Stimulated activated naive CD8-positive, alpha-beta T cell treated with anti-CD3 and anti-CD28 coated beads, Interleukin-15, Interleukin-2, amounts not matched to agents 100 ng/mL and 50 ng/mL, for 24 hours (primary cell): ENCODE measurements around the gene HMG20A.

Source experiments
- H3K27ac Mint-ChIP-seq: one replicate; pipeline ENCODE4 v1.8.0; 2021; ENCODE audit warnings: mild to moderate bottlenecking, mixed read lengths
- H3K27me3 Mint-ChIP-seq: one replicate; pipeline ENCODE4 v1.8.0; 2021; ENCODE audit warnings: mixed read lengths
- H3K36me3 Mint-ChIP-seq: one replicate; pipeline ENCODE4 v1.8.0; 2021; ENCODE audit warnings: low read depth, mixed read lengths
- H3K4me1 Mint-ChIP-seq: one replicate; pipeline ENCODE4 v1.8.0; 2021; ENCODE audit warnings: low read depth, mixed read lengths
- H3K4me3 Mint-ChIP-seq: one replicate; pipeline ENCODE4 v1.8.0; 2021; ENCODE audit warnings: mild to moderate bottlenecking, mixed read lengths
- H3K9me3 Mint-ChIP-seq: one replicate; pipeline ENCODE4 v1.8.0; 2021; ENCODE audit warnings: mixed read lengths

The HMG20A gene

GRCh38 chr15:77516786-77517185 lies 96.1 kb downstream of the HMG20A start:
- Mint-ChIP-seq H3K27me3 (no peaks in the 10 kb centered on the region), H3K36me3 (no peaks in the 10 kb centered on the region), H3K27ac (no peak overlapping the region), H3K9me3 (no peaks in the 10 kb centered on the region), H3K4me1 (no peaks in the 10 kb centered on the region), H3K4me3 (no peak overlapping the region)

DNA sequence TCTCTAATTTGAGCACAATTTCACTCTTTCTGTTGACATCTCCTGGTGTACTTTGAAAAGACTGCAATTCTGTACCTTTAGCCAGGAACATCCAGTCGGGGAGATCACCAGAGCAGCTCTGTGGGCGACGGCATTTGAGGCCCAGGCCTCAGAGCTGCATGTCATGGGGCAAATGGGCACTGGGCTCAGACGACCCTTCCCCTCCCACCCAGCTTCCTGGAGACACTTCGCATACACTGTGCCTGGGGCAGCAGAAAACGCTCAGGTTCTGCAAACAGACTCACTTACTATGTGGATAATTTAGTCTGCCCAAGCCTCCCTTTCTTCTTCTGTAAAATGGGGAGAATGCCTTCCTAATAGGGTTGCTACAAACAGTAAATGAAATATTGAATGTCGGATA lies 96.9 kb downstream of the HMG20A start:
- H3K27ac Mint-ChIP-seq: no peak overlapping the region
- H3K36me3 Mint-ChIP-seq: no peaks in the 10 kb centered on the region
- H3K4me1 Mint-ChIP-seq: no peaks in the 10 kb centered on the region
- H3K9me3 Mint-ChIP-seq: no peaks in the 10 kb centered on the region
- no peaks in the 10 kb centered on the region for H3K27me3 Mint-ChIP-seq
- H3K4me3 Mint-ChIP-seq: no peak overlapping the region

- H3K4me1 Mint-ChIP-seq: no peaks in the 10 kb centered on the region
- H3K36me3 Mint-ChIP-seq: no peaks in the 10 kb centered on the region
- H3K27me3 Mint-ChIP-seq: no peaks in the 10 kb centered on the region
- H3K9me3 Mint-ChIP-seq: no peaks in the 10 kb centered on the region
- H3K4me3 Mint-ChIP-seq: no peak overlapping the region
- no peak overlapping the region for H3K27ac Mint-ChIP-seq
These were observed 97.8 kb downstream of the HMG20A start for GRCh38 chr15:77518458-77518857.

DNA sequence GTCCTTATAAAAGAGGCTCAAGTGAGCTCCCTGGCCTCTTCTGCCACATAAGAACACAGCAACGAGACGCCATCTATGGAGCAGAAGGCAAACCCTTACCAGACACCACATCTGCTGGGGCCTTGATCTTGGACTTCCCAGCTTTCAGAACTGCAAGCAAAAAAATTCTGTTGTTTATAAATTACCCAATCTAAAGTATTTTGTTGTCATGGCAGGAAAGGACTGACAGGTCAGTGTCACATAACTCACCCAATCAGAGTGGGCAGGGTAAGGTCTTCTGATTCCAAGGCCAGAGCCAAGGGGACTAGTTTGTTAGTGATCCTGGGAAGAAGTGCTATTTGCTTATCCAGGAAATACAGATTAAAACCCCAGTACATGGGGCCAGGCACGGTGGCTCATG lies 98.9 kb downstream of the HMG20A start:
- Mint-ChIP-seq H3K27ac (no peak overlapping the region), H3K27me3 (no peaks in the 10 kb centered on the region), H3K36me3 (no peaks in the 10 kb centered on the region), H3K4me1 (no peaks in the 10 kb centered on the region), H3K9me3 (no peaks in the 10 kb centered on the region), H3K4me3 (no peak overlapping the region)

GRCh38 chr15:77521206-77521605 lies 100.5 kb downstream of the HMG20A start:
- no peaks in the 10 kb centered on the region for H3K4me1 Mint-ChIP-seq
- no peaks in the 10 kb centered on the region for H3K27me3 Mint-ChIP-seq
- H3K27ac Mint-ChIP-seq: no peak overlapping the region
- no peaks in the 10 kb centered on the region for H3K9me3 Mint-ChIP-seq
- no peaks in the 10 kb centered on the region for H3K36me3 Mint-ChIP-seq
- no peak overlapping the region for H3K4me3 Mint-ChIP-seq

DNA sequence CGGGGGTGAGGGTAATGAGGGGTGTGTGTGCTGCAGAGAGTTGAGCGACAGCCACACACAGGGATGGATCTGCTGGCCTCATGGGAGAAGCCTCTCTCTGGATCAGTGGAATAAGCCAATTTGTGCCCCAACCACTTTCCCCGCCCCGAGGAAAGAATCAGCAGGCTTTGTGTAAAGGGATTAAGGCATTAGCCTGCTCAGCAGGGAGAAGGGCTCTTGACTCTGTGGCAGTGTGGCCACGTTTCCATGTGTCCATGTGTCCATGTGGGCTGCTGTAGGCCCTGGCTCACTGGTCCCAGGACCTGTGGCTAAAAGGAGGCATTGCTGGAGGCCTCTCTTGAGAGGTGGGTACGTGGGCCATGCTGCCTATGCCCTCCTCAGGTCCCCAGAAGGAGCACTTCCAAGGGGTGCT lies 104.7 kb downstream of the HMG20A start:
- Mint-ChIP-seq H3K27me3 (no peaks in the 10 kb centered on the region), H3K9me3 (no peaks in the 10 kb centered on the region), H3K4me1 (no peaks in the 10 kb centered on the region), H3K27ac (no peak overlapping the region), H3K36me3 (no peaks in the 10 kb centered on the region), H3K4me3 (no peak overlapping the region)

- H3K36me3 Mint-ChIP-seq: no peaks in the 10 kb centered on the region
- no peaks in the 10 kb centered on the region for H3K9me3 Mint-ChIP-seq
- no peak overlapping the region for H3K4me3 Mint-ChIP-seq
- no peak overlapping the region for H3K27ac Mint-ChIP-seq
- H3K27me3 Mint-ChIP-seq: no peaks in the 10 kb centered on the region
- H3K4me1 Mint-ChIP-seq: no peaks in the 10 kb centered on the region
These were observed 105.4 kb downstream of the HMG20A start for GRCh38 chr15:77525907-77526594.

GRCh38 chr15:77526595-77527163 lies 106.0 kb downstream of the HMG20A start:
- Mint-ChIP-seq H3K9me3 (no peaks in the 10 kb centered on the region), H3K4me1 (no peaks in the 10 kb centered on the region), H3K27me3 (no peaks in the 10 kb centered on the region), H3K27ac (no peak overlapping the region), H3K4me3 (no peak overlapping the region), H3K36me3 (no peaks in the 10 kb centered on the region)

DNA sequence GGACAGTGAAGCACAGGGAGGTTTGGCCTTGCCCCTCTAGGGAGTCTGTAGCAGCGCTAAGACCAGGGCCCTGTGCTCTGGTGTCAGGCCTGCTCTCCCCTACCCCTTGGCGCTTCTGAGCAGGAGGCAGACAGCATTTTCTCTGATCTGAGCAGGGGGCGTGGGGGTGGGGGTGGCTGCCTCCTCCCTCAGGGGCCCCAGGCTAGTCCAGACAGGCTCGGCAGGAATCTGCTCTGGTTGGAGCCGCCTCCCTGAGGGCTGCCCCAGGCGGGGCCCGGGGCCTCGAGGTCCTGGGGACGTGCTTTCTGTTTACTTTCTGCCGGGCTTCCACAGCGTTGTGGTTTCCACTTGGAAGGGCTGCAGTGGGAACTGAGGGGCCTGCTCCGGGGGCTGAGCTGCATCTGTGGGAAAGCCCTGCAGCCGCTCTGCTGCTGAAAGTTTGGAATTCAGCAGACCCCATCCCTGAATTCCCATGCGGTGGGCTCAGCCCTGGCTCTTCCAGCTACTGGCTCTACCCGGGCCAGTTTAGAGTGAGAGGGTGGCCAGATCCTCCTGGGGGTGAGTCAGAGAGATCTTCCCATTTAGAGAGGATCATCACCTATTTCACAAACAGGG lies 106.6 kb downstream of the HMG20A start:
- H3K9me3 Mint-ChIP-seq: no peaks in the 10 kb centered on the region
- H3K27ac Mint-ChIP-seq: no peak overlapping the region
- no peaks in the 10 kb centered on the region for H3K4me1 Mint-ChIP-seq
- no peaks in the 10 kb centered on the region for H3K27me3 Mint-ChIP-seq
- H3K36me3 Mint-ChIP-seq: no peaks in the 10 kb centered on the region
- H3K4me3 Mint-ChIP-seq: no peak overlapping the region

- Mint-ChIP-seq H3K4me3 (no peak overlapping the region), H3K9me3 (no peaks in the 10 kb centered on the region), H3K27ac (no peak overlapping the region), H3K27me3 (no peaks in the 10 kb centered on the region), H3K36me3 (no peaks in the 10 kb centered on the region), H3K4me1 (no peaks in the 10 kb centered on the region)
These were observed 107.1 kb downstream of the HMG20A start for GRCh38 chr15:77527831-77528231.

- Mint-ChIP-seq H3K9me3 (no peaks in the 10 kb centered on the region), H3K27me3 (no peaks in the 10 kb centered on the region), H3K27ac (no peak overlapping the region), H3K4me3 (no peak overlapping the region), H3K4me1 (no peaks in the 10 kb centered on the region), H3K36me3 (no peaks in the 10 kb centered on the region)
These were observed 107.7 kb downstream of the HMG20A start for GRCh38 chr15:77528290-77528967.

GRCh38 chr15:77528968-77529319 lies 108.3 kb downstream of the HMG20A start:
- no peaks in the 10 kb centered on the region for H3K4me1 Mint-ChIP-seq
- H3K4me3 Mint-ChIP-seq: no peak overlapping the region
- no peaks in the 10 kb centered on the region for H3K27me3 Mint-ChIP-seq
- H3K27ac Mint-ChIP-seq: no peak overlapping the region
- H3K36me3 Mint-ChIP-seq: no peaks in the 10 kb centered on the region
- no peaks in the 10 kb centered on the region for H3K9me3 Mint-ChIP-seq

DNA sequence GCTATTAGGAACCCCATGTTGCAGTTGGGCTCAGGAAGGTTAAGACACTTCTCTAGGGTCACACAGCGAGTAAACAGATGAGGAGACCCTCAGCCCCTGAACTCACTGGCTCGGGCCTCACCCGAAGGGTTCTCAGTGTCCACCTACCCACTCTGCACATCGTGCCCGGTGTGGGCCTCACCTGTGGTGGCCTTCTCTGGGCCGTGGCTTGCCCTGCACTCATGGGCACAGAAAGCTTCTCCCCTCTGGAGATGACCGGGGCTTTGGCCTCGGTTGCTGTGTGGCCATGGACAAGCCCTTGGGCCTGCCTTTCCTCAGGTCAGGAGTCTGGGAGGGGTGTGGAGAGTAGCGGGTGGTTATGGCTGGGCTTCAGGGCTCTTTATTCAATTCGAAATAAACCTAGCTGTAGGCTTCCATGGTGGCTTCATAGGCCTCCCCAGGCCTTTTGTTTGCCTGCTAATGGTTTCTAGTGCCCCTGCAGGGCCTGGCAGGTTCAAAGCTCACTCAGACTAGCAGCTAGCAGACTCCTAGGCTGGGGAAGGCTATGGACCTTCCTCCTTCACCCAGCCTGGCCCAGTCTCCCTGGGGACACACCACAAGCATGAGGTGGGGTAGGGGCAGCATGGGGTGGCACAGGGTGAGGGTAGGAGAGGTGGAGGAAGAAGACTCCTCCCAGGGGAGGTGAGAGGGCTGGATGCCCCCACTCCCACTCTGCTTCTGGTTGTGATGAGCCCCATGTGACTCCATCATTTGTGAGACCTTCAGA lies 108.9 kb downstream of the HMG20A start:
- no peaks in the 10 kb centered on the region for H3K36me3 Mint-ChIP-seq

DNA sequence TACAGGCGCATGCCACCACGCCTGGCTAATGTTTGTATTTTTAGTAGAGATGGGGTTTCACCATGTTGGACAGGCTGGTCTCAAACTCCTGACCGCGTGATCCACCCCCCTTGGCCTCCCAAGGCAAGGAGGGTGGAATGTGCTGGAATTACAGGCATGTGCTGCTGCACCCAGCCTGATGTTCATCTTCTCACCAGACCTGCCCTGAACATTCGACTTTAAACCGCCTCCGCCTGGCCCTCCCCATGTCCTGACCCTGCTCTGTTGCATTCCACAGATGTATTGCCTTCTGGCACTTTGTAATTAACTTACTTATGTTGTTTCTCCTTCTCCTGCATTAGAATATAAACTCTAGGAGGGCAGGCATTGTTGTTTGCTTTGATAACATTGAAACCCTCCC lies 109.9 kb downstream of the HMG20A start:
- no peak overlapping the region for H3K4me3 Mint-ChIP-seq
- no peaks in the 10 kb centered on the region for H3K27me3 Mint-ChIP-seq
- no peaks in the 10 kb centered on the region for H3K36me3 Mint-ChIP-seq
- H3K27ac Mint-ChIP-seq: no peak overlapping the region
- H3K9me3 Mint-ChIP-seq: no peaks in the 10 kb centered on the region
- no peaks in the 10 kb centered on the region for H3K4me1 Mint-ChIP-seq

More for the DNA sequence above, 108.9 kb downstream of the HMG20A start:
- H3K27me3 Mint-ChIP-seq: no peaks in the 10 kb centered on the region
- no peaks in the 10 kb centered on the region for H3K9me3 Mint-ChIP-seq
- no peak overlapping the region for H3K27ac Mint-ChIP-seq
- no peak overlapping the region for H3K4me3 Mint-ChIP-seq
- no peaks in the 10 kb centered on the region for H3K4me1 Mint-ChIP-seq
